GM18951 (cell line): ENCODE data around the gene CCNT1.
"Not testable (repeated sequence)": the region's sequence is repeated elsewhere in the genome, so short reads cannot be mapped to it uniquely, and the experiment has no call there.

Source experiments
- POLR2A ChIP-seq: IDR thresholded peaks from 4 replicates; pipeline ENCODE4 v1.6.1; 2011; ENCODE audit warnings: mild to moderate bottlenecking; ENCODE audit not compliant: insufficient read length, insufficient read depth; ENCODE audit errors: extremely low read depth
- in situ Hi-C: fragments of 300-500 bp; cut with MboI; formaldehyde crosslinking; loops from one replicate; pipeline ENCODE4 v1.12.0; 2022; ENCODE audit warnings: low sequenced_read_pairs, mixed read lengths, inconsistent platforms; ENCODE audit not compliant: unreplicated experiment

CCNT1 gene

GRCh38 chr12:48643011-48643410, 73.5 kb downstream of the CCNT1 start:
- TF ChIP-seq POLR2A, result no peak
- in situ Hi-C loops, result no loop called here

GRCh38 chr12:48641752-48642555, 74.6 kb downstream of the CCNT1 start:
- in situ Hi-C loops, result not testable (repeated sequence)

- in situ Hi-C loops, result no loop called here
- no peak for TF ChIP-seq POLR2A
Measured at GRCh38 chr12:48640854-48641253, 75.7 kb downstream of the CCNT1 start.

- in situ Hi-C loops, result no loop called here
- no peak for TF ChIP-seq POLR2A
Measured at GRCh38 chr12:48640428-48640827, 76.1 kb downstream of the CCNT1 start.
